ENCODE measurements around the gene MS4A12.
A peak's percentile ranks its signal among the peaks of the same experiment; 100 is the strongest.
"Not testable (repeated sequence)": the region's sequence is repeated elsewhere in the genome, so short reads cannot be mapped to it uniquely, and the experiment has no call there.

Gene MS4A12

DNA sequence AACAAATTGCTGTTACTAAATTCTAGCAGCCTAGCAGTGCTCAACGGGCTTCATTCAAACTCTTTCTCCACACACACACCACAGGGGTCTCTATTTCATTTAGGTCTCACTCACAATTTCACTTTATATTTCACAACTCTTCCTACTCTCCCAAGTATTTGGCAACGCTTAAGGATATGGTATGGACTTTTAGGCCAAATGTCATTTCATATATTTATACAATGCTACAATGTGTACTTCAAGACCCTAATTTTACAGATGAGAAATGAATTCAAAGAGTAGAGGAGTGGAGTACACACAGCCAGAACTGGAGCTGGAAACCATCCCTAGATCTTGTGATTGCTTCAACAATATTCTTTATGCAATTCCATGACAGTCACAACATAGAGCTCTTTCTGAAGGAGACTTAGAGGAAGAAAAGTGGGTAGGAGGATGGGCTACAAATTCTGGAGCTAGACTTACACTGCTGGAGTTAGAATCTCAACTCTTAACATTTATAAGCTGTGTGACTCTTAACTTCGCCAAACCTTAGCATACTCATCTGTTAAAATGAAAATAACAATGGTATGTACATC, 20.2 kb downstream of the MS4A12 start:
- DNase-seq (ENCODE audit: low spot score) = no peak

DNA sequence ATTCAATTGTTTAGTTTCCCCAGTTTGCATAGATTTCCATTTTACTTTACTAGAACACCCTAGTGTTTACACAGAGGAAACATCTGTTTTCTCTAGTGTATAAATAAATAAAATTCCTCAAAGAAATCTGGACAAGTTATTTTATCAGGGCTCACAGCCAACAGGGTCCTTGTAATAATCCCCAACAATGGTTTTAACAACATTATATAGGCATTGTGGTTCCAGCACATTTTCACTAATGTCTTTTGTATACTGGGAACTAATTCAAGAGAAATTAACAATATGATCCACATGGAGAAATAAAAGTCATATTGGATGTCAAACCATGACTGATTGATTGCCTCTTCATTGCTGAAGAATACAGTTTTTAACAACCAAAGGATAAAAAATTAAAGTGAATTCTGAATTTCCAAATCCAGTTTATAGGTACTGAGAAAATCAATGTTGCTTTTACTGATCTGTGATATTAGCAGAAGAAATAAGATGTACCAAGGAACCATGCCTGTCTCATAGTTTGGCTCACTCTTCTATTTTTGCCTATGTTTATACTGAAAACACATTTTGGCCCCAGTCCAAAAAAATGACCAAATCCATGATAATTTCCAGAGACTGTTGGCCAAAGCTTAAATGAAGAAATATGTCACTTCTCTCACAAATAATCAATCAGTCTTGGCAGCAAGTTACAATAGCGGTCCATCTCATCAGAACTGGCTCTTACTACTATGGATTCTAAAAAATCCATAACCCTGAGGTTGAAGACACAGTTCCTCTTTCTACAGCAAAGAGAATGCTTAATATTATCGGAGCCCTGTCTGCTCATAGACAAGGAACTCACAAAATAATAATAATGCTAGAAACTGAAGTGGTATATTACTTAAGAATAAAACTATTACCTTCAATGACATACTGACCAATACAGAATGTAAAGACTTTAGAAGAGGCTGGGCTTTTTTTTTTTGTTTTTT, 21.2 kb downstream of the MS4A12 start:
- no peak for DNase-seq (ENCODE audit: low spot score)

DNA sequence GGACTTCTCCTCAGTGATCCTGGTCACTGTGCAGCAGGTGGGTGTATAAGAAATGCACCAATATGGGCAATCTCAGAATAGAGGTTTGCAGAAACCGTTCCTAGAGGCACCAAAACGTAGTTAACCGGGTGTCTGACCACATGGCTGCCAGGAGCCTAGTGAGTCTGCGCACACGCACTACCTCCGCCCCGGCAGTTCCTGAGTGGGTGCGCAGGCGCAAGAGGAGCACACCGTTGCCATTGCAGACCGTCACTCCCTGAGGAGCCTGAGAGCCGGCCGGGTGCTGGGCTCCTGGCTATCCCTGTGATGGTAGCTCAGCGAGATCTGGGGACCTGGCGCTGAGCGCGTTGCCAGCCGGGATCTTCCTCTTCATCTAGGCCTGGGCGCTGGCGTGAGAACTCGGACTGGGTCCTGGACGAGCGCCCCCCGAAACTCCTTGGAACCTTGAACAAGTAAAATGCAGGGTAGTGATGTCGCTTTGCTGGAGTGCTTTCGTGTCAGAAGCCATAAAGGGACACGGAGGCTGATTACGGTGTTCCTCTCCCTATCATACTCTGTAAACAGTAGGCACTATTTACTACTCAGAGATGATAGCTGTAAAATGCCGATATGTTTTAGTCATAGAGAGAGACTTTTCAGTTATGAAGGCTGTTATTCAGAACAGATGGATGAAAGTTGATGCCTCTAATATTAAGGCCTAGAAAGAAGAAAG, 22.7 kb downstream of the MS4A12 start, which contains the start of gene MS4A13:
Gene MS4A13, plus strand, starts transcription at position 249 of the 712 bp plus-strand sequence. CDS start 2,692 bp downstream, outside the sequence.
- DNase-seq (ENCODE audit: low spot score) = no peak

DNA sequence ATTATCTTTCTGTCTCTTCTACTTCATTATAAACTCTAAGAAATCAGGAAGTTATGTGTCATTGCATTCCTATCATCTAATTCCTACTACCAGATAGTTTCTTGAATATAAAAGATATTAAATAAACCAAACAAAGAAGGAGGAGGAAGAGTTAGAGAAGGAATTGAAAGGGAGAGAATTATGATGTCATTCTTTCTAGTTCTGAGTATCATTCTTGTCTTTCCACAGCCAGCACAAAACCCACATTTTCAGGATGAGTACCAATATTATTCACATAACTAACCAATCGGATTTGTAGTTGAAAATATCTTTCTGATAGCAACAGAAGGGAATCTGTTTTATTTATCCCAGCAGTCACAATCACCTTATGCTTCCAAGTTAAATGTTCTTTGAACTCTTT, 35.9 kb downstream of the MS4A12 start:
- DNase-seq (ENCODE audit: low spot score) = peak; percentile 1

DNA sequence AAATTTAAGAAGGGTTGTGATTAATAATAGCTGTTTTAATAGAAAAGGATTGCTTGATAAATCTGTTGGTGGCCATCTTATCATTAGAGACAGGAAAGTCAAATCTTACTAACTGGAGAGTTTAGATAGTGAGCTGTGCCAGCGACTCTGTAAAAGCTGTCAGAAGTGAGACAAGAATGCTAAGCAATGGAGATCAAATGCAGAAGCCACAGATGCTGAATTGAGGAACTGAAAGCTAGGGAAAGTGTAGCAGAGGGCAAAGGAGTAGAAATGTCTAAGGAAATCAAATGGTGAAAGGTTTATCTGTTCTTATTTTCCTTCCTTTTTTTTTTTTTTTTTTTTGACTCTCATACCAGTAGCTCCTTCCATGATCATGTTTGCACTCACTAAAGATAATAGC, 36.4 kb downstream of the MS4A12 start:
- no peak for DNase-seq (ENCODE audit: low spot score)

DNA sequence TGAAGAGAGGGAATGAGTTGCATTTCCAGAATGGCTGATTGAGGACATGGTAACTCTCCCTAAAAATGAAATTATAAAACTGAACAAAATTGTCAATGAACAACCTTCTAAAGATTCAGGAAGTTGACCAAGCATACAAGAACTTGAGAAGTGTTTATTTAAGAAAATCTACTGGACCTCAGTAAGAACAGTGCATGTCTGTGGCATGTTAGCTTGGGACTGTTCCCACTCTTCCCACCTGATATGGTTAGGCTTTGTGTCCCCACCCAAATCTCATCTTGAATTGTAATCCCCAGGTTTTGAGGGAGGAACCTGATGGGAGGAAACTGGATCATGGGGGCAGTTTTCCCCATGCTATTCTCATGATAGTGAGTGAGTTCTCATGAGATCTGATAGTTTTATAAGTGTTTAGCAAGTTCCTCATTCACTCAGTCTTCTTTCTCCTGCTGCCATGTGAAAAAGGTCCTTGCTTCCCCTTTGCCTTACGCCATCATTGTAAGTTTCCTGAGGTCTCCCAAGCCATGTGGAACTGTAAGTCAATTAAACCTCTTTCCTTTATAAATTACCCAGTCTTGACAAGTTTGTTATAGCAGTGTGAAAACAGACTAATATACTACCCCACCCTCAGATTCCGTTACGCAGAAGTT, 38.0 kb downstream of the MS4A12 start:
- DNase-seq (ENCODE audit: low spot score) = no peak

DNA sequence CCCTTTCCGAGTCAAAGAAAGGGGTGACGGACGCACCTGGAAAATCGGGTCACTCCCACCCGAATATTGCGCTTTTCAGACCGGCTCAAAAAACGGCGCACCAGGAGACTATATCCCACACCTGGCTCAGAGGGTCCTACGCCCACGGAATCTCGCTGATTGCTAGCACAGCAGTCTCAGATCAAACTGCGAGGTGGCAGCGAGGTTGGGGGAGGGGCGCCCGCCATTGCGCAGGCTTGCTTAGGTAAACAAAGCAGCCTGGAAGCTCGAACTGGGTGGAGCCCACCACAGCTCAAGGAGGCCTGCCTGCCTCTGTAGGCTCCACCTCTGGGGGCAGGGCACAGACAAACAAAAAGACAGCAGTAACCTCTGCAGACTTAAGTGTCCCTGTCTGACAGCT, 39.8 kb downstream of the MS4A12 start:
- DNase-seq (ENCODE audit: low spot score) = not testable (repeated sequence)

DNA sequence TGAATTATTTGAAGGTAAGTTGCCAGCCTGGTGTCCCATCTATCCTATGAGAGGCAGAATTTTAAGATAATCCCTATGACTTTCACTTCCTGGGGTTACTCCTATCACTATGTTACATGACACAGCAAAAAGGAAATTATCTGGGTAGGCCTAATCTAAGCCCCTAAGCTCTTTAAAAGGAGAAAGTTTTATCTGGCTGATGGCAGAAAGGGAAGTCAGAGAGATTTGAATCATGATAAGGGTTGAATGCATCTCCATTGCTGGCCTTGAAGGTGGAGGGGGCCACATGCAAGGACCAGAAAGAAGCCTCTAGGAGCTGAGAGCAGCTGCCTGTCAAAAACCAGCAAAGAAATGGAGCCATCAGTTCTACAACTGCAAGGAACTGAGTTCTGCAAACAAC, 46.0 kb downstream of the MS4A12 start:
- not testable (repeated sequence) for DNase-seq (ENCODE audit: low spot score)

DNA sequence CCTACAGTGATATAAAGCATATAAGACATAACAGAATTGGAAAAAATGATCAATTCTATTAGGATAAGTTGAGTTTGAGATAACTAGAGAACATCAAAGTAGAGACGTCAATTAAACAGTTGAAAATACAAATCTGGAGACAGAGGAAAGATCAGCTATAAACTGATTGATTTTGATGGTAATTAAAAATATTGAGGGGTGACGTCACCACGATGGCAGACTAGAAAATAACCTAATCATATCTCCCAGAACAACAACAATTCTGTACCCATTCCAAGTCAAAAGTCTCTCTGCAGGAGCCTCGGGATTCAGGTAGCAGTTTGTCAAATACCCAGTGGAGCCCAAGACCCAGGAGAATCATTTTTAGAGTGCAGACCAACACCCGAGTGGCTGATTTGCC, 51.5 kb downstream of the MS4A12 start:
- DNase-seq (ENCODE audit: low spot score) = no peak

Measured in activated CD4-positive, alpha-beta T cell treated with anti-CD3 and anti-CD28 coated beads, Interleukin-2, Interleukin-4, amounts not matched to agents 100 ng/mL and 50 ng/mL, durations not matched to agents 16 hours and 8 hours (primary cell).